ENCODE results near the gene CADPS2.

GRCh38 chr7:122746948-122747347, 139.3 kb downstream of the CADPS2 start:
- TF ChIP-seq CTCF (IDR thresholded peaks at IDR 0.05) (no peak), POLR2A (IDR thresholded peaks at IDR 0.05) (no peak)
